T-cell (primary cell): Measurements from ENCODE around the gene RAB1A. TPM values are rescaled to one million over a fixed set of nuclear protein-coding genes. Genes with fewer than 3 reads are reported as not detected.

ENCODE experiments used
- total RNA-seq, 35 experiments: library from RNA in 6 of 35; stranded (reverse) in 6 of 35; fragments of 120-200 nt in 1 of 35; gene quantifications; one replicate each; pipeline versions ENCODE4 v1.2.1 to v1.2.4 and lab custom pipeline; 2013 to 2026

RAB1A gene
- total RNA-seq, 5 donors from 2014 or later (not counting 1 experiment from before 2014, with no cell fraction given), result 39.1 to 54.3 (median 42.6) TPM

Other genes with a start within 250 kb of the RAB1A start
- 10 to 100 TPM in 2 of 5 donors, 1 to 10 TPM in 3; 1.9 to 13.8 (median 9.8) TPM for gene SLC1A4, start 140.7 kb downstream of the RAB1A start, total RNA-seq
- 10 to 100 TPM; 24.1 to 41.4 (median 37.4) TPM for gene CEP68, start 73.7 kb downstream of the RAB1A start, total RNA-seq
- 100 to 1,000 TPM; 234 to 267 (median 246) TPM for gene ACTR2, start 97.7 kb upstream of the RAB1A start, total RNA-seq